ENCODE data around the gene OPA1. TPM values are rescaled to one million over a fixed set of nuclear protein-coding genes. Genes with fewer than 3 reads are reported as not detected.

OPA1 gene
- total RNA-seq, 1 donor from 2014 or later: 54.6 TPM

DNA sequence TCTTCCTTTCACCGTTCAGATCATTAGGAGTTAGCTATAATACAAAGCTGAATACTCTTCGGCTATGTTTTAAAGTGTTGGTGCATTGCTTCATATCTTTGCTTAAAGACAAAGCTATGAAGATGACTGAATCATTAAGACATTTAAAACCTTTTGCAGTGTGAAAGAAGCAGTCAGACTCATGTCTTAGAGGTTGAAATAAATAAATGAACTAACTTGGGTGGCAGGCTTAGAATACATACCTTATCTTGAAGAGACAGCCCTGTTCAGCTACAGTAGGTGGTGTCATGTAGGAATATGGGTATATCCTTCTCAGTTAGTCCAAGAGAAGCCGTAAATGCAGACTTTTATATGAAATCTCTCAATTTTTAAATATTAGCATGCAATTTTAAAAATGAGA is 63.4 kb downstream of the OPA1 start:
- TF ChIP-seq, protein P1, sequence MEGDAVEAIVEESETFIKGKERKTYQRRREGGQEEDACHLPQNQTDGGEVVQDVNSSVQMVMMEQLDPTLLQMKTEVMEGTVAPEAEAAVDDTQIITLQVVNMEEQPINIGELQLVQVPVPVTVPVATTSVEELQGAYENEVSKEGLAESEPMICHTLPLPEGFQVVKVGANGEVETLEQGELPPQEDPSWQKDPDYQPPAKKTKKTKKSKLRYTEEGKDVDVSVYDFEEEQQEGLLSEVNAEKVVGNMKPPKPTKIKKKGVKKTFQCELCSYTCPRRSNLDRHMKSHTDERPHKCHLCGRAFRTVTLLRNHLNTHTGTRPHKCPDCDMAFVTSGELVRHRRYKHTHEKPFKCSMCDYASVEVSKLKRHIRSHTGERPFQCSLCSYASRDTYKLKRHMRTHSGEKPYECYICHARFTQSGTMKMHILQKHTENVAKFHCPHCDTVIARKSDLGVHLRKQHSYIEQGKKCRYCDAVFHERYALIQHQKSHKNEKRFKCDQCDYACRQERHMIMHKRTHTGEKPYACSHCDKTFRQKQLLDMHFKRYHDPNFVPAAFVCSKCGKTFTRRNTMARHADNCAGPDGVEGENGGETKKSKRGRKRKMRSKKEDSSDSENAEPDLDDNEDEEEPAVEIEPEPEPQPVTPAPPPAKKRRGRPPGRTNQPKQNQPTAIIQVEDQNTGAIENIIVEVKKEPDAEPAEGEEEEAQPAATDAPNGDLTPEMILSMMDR (IDR thresholded peaks at IDR 0.05): no peak
- Mint-ChIP-seq H3K36me3 (ENCODE audit: low read depth) (peaks cover 20% of the 10 kb centered on the region), H3K27ac (ENCODE audit: unreplicated experiment) (no peak overlapping the region), H3K27me3 (ENCODE audit: low read depth) (no peaks in the 10 kb centered on the region), H3K4me1 (ENCODE audit: low read depth) (peaks cover 18% of the 10 kb centered on the region), H3K4me3 (ENCODE audit: unreplicated experiment) (no peak overlapping the region), H3K9me3 (ENCODE audit: low read depth) (no peaks in the 10 kb centered on the region)
- no peak for DNase-seq (ENCODE audit: low spot score)

DNA sequence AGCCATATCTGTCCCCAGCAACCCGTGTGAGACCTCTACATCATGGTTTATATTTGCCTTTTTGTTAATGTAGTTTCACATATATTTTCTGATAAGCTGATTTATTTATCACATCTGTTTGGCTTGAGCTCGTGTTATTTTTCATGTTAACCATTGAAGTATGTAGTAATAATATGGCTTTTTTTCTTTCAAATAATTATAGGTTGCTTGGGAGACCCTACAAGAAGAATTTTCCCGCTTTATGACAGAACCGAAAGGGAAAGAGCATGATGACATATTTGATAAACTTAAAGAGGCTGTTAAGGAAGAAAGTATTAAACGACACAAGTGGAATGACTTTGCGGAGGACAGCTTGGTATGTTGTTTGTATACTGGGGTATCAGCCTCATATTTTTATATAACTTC is 63.9 kb downstream of the OPA1 start:
- TF ChIP-seq, protein P1 (IDR thresholded peaks at IDR 0.05): no peak
- H3K27ac Mint-ChIP-seq (ENCODE audit: unreplicated experiment): no peak overlapping the region
- no peak overlapping the region for H3K4me3 Mint-ChIP-seq (ENCODE audit: unreplicated experiment)
- DNase-seq (ENCODE audit: low spot score): no peak
- peaks cover 18% of the 10 kb centered on the region for H3K4me1 Mint-ChIP-seq (ENCODE audit: low read depth)
- no peaks in the 10 kb centered on the region for H3K27me3 Mint-ChIP-seq (ENCODE audit: low read depth)
- H3K9me3 Mint-ChIP-seq (ENCODE audit: low read depth): no peaks in the 10 kb centered on the region
- H3K36me3 Mint-ChIP-seq (ENCODE audit: low read depth): peaks cover 21% of the 10 kb centered on the region

DNA sequence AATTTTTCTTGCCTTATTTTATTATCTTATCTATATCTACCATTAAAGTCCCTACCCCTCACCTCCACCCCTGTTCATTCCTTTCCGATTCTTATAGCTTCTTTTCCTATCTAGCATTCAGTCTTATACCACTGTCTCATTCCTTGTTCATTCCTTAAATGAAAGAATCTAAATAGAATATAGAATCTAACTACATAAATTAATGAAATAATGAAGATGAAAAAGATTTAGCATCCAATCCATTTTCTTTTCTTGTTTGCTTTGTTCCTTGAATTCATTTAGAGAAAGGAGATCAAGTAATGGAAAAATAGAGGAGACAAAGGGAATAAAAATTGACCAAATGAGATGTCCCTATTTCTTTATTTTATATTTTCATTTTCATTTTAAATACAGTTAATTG is 67.2 kb downstream of the OPA1 start:
- TF ChIP-seq, protein P1 (IDR thresholded peaks at IDR 0.05): no peak
- H3K9me3 Mint-ChIP-seq (ENCODE audit: low read depth): no peaks in the 10 kb centered on the region
- H3K36me3 Mint-ChIP-seq (ENCODE audit: low read depth): peaks cover 17% of the 10 kb centered on the region
- H3K4me3 Mint-ChIP-seq (ENCODE audit: unreplicated experiment): no peak overlapping the region
- no peak overlapping the region for H3K27ac Mint-ChIP-seq (ENCODE audit: unreplicated experiment)
- DNase-seq (ENCODE audit: low spot score): no peak
- peaks cover 13% of the 10 kb centered on the region for H3K4me1 Mint-ChIP-seq (ENCODE audit: low read depth)
- no peaks in the 10 kb centered on the region for H3K27me3 Mint-ChIP-seq (ENCODE audit: low read depth)

DNA sequence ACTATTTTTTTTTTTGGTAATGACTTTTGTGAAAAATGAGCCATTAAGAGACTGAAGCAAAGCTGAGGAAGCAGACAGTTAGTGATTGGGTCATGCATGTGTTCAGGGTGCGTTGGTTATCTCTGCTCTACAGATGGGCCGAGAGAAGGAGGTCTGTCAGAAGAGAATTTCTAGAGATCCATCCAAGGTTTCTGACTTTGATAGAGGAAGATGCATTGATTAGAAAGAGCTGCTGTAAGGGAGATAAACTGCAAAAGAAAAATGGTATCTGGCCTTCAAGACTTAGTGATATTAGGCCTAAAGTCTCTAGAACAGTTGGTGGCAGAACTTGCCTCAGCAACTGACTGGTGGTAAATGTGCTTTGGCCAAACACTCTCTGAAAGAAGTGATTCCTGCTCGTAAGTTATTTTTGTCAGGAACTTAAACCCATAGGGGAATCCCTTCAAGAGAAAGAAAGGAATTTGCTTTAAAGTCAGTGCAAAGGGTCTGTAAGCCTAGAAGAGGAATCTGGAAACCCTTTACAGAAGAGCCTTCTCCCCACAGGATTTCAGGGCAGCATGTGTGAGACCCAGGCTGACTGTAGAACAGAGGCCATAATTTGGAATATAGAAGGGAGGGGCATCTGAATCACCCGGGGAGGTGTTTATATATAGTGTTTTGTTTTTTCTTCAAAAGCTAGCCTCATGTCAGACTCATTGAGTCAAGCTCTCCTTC is 67.8 kb downstream of the OPA1 start:
- no peaks in the 10 kb centered on the region for H3K27me3 Mint-ChIP-seq (ENCODE audit: low read depth)
- DNase-seq (ENCODE audit: low spot score): no peak
- no peaks in the 10 kb centered on the region for H3K9me3 Mint-ChIP-seq (ENCODE audit: low read depth)
- H3K4me1 Mint-ChIP-seq (ENCODE audit: low read depth): peaks cover 6% of the 10 kb centered on the region
- H3K27ac Mint-ChIP-seq (ENCODE audit: unreplicated experiment): no peak overlapping the region
- peaks cover 16% of the 10 kb centered on the region for H3K36me3 Mint-ChIP-seq (ENCODE audit: low read depth)
- no peak overlapping the region for H3K4me3 Mint-ChIP-seq (ENCODE audit: unreplicated experiment)
- TF ChIP-seq, protein P1 (IDR thresholded peaks at IDR 0.05): no peak

DNA sequence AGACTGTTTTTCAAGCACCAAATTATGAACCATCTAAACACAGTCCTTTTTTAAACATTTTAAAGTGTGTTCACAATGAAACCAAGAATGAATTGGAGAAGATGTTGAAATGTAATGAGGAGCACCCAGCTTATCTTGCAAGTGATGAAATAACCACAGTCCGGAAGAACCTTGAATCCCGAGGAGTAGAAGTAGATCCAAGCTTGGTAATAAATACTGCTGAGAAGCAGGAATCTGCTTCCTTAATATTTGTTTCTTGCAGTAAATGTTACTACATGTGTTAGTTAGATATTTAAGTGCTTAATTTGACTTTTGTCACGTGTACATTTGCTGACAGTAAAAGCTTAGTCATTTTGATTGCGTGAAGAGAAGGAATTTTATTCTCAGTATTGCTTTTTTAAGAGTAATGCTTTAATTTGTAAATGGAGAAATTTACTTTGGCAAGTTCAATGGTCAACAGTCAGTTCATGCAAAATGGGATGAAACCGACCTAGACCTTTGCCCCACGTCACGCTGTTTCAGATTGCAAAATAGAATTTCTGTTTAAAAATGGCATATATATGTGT is 69.8 kb downstream of the OPA1 start:
- H3K36me3 Mint-ChIP-seq (ENCODE audit: low read depth): peaks cover 17% of the 10 kb centered on the region
- no peak overlapping the region for H3K4me3 Mint-ChIP-seq (ENCODE audit: unreplicated experiment)
- TF ChIP-seq, protein P1 (IDR thresholded peaks at IDR 0.05): no peak
- H3K27me3 Mint-ChIP-seq (ENCODE audit: low read depth): no peaks in the 10 kb centered on the region
- H3K4me1 Mint-ChIP-seq (ENCODE audit: low read depth): no peaks in the 10 kb centered on the region
- DNase-seq (ENCODE audit: low spot score): no peak
- no peaks in the 10 kb centered on the region for H3K9me3 Mint-ChIP-seq (ENCODE audit: low read depth)
- no peak overlapping the region for H3K27ac Mint-ChIP-seq (ENCODE audit: unreplicated experiment)
